GM21526 (cell line): ENCODE results near the gene CACNG7.

Source experiments
- ATAC-seq: cut with Tn5 transposase; IDR thresholded peaks from one replicate; pipeline ENCODE4 v1.9.1; 2021; ENCODE audit warnings: moderate library complexity; ENCODE audit not compliant: unreplicated experiment, low FRiP score

CACNG7 gene

DNA sequence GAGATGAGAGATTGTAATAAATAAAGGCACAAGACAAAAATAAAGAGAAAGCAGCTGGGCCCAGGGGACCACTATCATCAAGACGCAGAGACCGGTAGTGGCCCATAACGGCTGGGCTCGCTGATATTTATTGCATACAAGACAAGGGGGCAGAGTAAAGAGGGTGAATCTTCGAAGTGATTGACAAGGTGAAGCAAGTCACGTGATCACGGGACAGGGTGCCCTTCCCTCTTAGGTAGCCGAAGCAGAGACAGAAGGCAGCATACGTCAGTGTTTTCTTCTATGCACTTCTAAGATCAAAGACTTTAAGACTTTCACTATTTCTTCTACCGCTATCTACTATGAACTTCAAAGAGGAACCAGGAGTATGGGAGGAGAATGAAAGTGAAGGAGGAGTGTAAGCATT is 31.7 kb upstream of the CACNG7 start:
- ATAC-seq = no peak

DNA sequence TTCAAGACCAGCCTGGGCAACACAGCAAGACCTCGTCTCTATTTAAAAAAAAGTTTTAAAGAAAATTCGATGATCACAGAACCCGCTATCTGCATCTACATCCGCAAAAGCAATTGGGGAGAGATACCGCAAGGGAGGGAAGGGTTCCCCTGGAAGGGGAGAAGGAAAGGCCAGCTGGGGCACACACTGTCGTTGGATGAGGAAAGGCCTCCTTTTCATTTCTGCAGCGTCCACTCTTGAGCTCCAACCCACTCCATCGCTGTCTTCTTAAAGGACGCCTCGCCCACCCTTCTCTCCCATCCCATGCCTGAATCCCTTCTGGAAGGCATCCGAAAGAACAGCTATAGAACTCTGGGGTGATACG is 30.3 kb upstream of the CACNG7 start:
- no peak for ATAC-seq

DNA sequence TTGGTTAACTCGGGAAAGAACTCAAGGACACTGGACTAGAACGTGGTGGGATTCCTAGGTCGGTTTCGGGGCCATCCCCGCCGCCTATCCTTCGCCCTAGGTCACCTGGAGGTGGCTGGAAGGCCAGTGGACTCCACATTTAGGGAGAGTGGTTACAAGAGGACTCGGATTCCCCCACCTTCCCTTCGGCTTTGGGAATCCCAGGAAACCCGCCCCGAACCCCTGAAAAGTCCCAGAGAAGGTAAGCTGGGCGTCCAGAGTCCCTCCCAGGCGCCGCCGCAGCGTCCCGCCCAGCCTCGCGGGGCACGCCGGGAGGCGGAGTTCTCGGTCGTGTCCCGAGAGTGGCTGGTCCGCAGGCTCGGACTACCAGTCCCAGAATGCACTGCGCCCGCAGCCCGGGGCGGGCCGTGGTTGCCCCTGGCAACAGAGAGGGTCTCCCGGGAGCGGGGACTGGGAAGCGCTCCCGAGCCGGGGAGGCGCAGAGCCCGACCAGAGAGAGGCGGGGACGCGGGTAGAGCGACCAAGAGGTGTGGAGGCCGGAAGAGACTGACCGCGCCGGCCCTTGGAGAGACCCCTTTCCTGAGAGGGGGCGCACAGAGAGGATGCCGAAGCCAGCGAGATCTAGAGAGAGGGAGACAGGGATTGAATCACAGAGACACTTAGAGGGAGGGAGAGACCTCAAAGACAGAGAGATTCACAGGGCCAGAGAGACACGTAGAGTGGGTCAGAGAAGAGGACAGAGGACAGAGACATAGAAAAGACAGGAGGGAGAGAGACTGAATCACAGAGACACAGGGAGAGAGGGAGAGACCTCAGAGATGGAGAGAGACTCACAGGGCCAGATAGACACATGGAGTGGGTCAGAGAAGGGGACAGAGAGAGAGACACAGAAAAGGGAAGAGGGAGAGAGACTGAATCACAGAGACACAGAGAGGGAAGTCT is 29.7 kb upstream of the CACNG7 start:
- ATAC-seq = no peak

DNA sequence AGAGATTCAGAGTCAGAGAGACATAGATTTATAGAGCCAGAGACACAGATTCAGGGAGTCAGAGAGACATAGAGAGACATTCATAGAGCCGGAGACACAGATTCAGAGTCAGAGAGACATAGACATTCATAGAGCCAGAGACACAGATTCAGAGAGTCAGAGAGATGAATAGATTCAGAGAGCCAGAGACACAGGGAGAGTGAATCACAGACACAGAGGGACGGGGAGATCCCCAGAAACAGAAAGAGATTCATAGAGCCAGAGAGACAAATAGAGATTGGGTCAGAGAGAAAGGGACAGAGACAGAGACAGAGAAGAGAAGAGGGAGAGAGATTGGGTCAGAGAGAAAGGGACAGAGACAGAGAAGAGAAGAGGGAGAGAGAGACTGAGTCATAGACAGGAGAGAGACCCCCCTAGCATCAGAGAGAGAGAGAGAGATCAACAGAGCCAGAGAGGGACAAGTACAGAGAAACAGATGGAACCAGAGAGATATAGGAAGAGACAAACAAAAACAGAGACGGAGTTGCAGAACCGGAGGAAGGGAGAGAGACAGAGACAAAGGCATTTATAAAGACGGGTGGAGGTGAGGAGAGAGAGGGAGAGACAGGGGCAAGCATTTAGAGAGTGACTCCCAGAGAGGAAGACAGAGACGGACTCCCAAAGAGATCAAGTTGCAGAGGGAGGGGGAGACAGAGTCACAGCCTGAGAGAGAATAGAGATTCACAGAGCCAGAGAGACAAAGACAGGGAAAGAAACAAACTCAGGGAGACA is 28.2 kb upstream of the CACNG7 start:
- no peak for ATAC-seq

DNA sequence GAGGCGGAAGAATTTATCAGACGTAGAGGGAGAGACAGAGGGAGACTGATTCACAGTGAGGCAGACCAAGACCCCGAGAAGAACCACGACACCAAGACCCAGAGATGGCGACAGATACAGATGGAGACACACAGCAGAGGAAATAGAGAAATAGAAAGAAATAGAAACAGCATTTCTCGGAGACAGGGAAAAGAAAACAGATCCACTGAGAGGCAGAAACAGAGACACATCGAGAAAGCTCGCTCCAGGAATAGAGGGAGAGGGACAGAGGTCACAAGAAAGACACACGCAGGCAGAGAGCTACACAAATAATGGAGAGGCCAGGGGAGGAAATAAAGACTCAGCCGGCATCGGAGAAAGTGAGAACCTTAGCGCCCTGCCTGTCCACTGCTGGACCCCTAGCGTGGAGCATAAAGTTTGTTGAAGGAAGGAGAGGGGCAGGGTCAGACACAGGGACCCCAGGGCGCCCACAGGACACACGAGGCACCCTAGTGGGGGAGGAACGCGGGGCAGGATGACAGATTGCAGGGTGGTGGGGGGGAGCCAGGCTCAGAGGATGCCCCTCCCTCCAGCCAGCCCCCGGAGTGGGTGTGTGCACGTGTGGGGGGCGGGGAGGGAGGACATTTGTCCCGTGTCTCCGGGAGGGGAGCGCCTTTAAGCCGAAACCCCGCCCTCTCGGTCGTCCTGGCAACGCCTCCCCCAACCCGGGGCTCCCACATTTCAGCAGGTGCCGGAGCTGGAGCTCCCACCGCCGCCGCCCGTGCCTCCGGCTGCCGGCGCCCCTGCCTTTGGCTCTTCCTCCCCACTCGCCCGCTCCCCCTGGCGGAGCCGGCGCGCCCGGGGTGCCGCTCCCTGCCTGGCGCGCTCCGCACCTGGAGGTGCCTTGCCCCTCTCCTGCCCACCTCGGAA is 27.3 kb upstream of the CACNG7 start, which contains the start of gene PRKCG:
Gene PRKCG, plus strand, starts transcription at position 716 of the 909 bp plus-strand sequence. CDS start 298 bp downstream, outside the sequence.
- ATAC-seq = no peak

DNA sequence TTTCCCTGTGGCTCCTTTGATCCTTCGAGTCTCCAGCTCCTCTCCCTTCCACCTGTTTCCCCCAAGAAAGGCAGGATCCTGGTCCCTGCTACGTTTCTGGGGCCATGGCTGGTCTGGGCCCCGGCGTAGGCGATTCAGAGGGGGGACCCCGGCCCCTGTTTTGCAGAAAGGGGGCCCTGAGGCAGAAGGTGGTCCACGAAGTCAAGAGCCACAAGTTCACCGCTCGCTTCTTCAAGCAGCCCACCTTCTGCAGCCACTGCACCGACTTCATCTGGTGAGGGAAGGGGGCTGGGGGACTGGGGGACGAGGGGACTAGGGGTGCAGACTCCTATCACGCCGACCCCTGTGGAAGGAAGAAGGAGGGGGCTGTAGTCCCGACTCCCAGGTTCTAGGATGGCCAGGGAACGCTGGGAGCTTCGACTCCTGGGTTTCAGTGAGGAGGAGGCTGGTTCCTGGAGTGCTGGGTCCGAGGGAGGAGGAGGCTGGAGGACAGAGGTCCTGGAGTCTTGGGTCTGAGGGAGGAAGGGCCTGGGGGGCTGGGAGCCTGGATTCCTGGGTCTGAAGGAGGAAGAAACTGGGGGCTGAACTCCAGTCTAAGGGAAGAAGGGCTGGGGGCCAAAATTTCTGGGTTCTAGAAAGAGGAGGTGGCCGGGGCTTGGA is 26.6 kb upstream of the CACNG7 start:
- ATAC-seq = no peak

DNA sequence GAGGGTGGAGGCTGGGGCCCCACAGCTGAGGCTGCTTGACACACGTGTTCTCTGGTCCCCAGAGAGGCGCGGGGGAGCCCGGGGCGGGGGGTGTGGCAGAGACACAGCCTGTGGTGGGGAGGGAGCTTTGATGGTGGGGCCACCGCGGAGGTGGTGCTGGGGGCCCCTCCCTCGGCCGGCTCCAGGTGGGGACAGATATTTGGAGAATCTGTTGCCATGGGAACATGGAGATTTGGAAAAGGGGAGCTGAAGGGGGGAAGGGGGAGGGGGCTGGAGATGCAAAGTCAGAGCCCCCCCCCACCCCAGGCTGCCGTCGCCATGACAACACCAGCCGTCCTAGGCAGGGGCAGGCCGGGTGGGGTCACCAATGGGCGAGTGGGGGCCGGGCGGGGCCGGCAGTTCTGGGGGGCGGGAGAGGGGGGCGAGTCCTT is 25.8 kb upstream of the CACNG7 start:
- ATAC-seq = no peak

DNA sequence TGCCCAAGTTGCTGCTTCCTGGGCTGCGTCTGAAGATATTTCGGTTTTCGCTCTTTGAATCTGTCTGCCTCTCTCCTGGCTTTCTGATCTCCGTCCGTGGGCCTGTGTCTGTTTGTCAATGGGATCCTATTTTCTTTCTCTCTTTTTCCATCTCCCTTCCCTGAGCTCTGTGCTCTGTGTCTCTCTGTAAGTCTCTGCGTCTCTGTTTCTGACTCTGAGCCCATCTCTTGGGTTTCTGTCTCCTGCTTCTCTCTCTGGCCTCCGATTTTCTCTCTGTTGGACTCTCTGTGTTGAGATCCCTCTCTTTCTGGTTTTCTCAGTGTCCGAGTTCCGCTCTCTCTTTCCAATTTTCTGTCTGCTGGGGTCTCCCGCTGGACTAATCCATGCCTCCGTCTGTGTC is 25.3 kb upstream of the CACNG7 start:
- ATAC-seq = no peak

DNA sequence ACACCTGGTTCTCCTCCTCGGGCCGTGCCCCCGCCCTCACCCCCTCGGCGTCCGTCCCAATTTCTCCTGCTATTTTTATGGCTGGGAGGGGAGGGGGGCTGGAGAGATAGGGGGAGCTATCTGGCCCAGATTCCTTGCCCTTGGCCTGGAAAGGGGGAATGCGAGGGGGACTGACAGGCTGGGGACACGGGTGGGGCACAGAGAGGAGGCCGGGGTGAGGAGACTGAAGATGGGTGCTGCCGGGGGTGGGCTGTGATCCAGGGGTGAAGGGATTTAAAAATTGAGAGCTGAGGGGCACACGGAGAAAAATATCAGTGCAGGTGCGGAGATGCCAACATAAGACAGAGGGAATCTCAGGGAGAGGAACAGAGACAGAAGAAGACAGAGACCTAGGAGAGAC is 24.8 kb upstream of the CACNG7 start:
- ATAC-seq = no peak

DNA sequence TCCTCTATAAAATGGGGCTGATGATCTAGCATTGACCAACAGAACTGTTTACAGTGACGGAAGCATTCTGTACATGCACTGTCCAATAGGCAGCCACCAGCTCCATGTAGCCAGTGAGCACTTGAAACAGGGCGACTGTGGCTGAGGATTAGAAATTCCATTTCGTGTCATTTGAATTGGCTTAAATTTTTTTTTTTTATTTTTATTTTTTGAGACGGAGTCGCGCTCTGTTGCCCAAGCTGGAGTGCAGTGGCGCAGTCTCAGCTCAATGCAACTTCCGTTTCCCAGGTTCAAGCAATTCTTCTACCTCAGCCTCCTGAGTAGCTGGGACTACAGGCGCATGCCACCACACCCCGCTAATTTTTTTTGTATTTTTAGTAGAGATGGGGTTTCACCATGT is 24.0 kb upstream of the CACNG7 start:
- ATAC-seq = no peak

DNA sequence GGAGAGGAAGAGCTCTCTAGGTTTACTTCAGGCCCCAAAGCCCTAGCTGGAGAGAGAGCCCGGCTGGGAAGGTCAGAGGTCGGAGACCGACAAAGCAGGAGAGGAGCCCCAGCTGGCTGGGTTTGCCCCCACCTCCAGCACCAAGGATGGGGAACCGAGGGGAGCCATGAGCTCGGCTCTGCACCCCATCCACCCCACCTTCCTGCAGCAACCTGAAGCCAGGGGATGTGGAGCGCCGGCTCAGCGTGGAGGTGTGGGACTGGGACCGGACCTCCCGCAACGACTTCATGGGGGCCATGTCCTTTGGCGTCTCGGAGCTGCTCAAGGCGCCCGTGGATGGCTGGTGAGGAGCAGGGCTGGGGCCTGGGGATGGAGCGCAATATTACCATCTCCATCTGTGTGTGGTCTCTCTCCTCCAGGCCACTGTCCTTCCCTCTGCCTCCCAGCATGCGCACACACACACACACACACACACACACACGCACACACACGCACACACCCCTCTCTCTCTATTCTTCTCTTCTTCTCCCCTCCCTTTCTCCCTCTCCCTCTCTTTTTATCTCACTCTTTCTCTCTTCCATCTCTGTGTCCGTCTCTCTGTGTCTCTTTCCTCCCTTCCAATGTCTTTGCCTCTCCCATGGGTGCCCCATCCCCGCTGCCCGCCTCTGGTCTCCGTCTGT is 16.6 kb upstream of the CACNG7 start:
- no peak for ATAC-seq

DNA sequence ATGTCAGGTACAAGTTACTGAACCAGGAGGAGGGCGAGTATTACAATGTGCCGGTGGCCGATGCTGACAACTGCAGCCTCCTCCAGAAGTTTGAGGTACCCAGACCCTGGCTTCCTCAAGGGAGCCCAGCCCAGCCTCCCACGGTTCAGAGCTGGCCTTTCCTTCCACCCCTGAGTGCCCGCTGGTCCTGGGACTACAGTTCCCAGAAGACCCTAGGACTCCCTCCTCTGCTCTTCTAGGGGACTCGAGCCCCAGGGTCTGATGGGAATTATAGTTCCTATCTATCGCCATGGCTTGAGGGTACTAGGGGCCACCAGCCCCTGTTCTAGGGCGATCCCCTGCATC is 16.1 kb upstream of the CACNG7 start:
- no peak for ATAC-seq

DNA sequence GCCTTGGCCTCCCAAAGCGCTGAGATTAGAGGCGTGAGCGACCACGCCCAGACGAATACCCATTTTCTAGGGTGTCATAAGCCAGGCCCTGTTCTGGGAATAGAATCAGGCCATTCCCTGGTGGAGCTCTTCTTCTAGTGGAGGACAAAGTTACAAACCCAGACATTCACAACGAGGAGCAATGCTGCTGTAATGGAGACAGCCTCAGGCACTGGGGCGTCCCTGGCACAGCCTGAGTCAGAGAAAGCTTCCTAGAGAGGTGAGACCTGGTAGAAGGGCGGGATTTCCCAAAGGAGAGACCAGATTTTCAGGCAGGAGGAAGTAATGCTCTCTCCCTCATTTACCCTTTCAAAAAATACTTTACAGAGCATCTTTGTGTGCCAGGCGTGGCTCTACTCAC is 14.4 kb upstream of the CACNG7 start:
- ATAC-seq = no peak

DNA sequence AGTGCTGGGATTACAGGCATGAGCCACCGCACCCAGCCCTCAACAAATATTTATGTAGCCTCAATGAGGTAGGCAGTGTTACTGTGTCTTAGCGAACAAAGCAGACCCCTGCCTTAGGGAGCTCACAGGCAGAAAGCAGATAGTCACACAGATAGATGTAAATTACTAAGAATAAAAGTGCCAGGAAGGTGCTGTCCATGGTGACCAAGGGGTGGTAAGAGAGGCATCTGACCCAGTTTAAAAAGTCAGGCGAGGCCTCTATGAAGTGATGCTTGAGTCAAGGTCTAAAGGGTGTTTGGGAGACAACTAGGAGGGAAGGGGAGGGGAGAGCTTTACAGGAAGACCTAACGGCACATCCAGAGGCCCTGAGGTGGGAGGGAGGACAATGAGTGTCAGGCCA is 12.4 kb upstream of the CACNG7 start:
- ATAC-seq = no peak

DNA sequence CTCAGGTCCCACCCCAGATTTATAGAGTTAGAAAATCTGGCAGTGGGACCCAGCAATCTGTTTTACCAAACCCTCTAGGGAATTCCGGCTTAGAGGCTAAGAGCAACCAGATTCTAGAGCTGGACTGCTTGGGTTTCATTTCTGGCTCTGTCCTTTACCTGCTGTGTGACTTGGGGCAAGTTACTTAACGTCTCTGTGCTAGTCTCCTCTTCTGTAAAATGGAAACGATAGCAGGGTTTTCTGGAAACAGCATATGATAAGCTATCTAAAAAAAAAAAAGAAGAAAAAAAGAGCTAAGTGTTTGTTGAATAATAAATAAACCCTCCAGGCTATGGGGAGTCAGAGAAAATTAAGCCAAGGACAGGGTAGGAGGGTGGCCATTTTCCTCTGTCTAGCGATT is 11.6 kb upstream of the CACNG7 start:
- ATAC-seq = no peak

DNA sequence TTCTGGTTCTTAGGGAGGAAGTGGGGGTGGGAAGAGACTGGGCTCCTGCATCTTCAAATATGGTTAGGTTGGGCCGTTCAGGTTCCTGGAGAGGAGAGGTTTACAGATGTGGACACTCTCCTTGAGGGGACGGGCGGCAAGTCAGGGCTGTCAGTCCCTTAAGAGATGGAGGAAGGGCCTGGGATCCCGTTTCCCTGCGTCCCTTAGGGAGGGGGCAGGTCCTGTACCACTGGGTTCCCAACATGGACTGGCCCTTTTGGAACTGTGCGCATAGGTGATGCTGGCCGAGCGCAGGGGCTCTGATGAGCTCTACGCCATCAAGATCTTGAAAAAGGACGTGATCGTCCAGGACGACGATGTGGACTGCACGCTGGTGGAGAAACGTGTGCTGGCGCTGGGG is 10.9 kb upstream of the CACNG7 start:
- ATAC-seq = no peak

DNA sequence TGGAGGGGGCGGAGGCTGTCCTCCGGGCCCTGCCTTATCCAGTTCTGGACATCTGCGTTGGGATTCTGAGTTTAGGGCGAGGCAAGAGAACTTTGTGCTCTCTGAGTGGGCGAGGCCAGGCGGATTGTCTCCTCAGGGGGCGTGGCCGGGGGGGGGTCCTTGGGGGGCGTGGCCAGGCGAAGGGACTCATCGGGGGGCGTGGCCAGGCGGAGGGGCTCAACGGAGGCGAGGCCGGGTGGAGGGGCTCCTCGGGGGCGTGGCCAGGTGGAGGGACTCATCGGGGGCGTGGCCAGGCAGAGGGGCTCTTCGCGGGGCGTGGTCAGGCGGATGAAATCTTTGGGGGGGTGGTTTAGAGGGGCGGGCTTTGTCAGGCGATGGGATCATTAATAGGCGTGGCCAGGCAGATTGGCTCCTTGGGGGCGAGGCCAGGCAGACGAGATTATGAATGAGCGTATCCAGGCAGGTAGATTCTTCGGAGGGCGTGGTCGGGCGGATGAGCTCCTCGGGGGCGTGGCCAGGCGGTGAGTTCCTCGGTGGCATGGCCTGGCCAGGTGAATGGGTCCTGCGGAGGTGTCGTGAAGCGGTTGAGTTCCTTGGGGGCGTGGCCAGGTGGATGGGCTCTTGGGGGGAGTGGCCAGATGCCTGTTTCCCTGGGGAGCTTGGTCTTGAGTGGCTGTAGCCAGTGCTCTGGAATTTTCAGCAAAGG is 10.3 kb upstream of the CACNG7 start:
- no peak for ATAC-seq

DNA sequence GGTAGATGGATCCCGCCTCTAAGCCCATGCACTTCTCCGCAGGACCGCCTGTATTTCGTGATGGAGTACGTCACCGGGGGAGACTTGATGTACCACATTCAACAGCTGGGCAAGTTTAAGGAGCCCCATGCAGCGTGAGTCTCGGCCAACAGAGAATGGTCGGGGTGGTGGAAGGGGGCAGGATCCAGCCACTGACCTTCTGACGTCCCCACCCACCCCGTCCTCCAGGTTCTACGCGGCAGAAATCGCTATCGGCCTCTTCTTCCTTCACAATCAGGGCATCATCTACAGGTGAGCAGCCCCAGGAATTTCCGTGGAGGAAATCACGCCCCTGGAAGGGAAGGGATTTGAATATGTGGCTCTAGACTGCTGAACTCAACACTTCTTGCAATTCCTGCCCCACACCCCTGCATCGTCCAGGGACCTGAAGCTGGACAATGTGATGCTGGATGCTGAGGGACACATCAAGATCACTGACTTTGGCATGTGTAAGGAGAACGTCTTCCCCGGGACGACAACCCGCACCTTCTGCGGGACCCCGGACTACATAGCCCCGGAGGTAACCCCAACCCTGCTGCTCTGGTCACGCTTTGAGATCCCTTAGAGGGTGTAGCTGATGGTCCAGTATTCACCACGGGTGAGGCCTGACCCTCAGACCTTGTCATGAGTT is 8.8 kb upstream of the CACNG7 start:
- no peak for ATAC-seq
